ENCODE data around the gene TNRC18. TPM values are rescaled to one million over a fixed set of nuclear protein-coding genes. Genes with fewer than 3 reads are reported as not detected.
A peak's percentile ranks its signal among the peaks of the same experiment; 100 is the strongest.
"Not testable (repeated sequence)": the region's sequence is repeated elsewhere in the genome, so short reads cannot be mapped to it uniquely, and the experiment has no call there.

Gene TNRC18
- total RNA-seq, 6 donors from 2014 or later: 101 to 617 (median 128) TPM

GRCh38 chr7:5370454-5371353, 52.9 kb downstream of the TNRC18 start:
- TF ChIP-seq EP300 (IDR thresholded peaks at IDR 0.05): no peak
- Histone ChIP-seq H3K36me3 (peaks cover 28 to 73% (median 51%) of the 10 kb centered on the region in 4 donors), H3K9me3 (no peaks in the 10 kb centered on the region), H3K27ac (peak overlapping the region in 3 of 4 donors; percentile 46 to 78 (median 73)), H3K4me1 (peaks cover 0 to 33% (median 22%) of the 10 kb centered on the region in 4 donors), H3K27me3 (no peaks in the 10 kb centered on the region), H3K4me3 (peak overlapping the region in 1 of 4 donors; percentile 12)
- ATAC-seq (ENCODE audit: low FRiP score in 2 of 2): peak; percentile 38 to 79
- DNase-seq: peak; percentile 77 to 83
- WGBS, 2 donors: 91 to 93% methylated on average over 19 to 55 of the region's 55 CpGs

GRCh38 chr7:5367661-5368060, 56.0 kb downstream of the TNRC18 start:
- WGBS, 2 donors: 81 to 87% methylated on average over 9 of the region's 9 CpGs
- no peak for DNase-seq
- ATAC-seq (ENCODE audit: low FRiP score in 2 of 2): no peak

DNA sequence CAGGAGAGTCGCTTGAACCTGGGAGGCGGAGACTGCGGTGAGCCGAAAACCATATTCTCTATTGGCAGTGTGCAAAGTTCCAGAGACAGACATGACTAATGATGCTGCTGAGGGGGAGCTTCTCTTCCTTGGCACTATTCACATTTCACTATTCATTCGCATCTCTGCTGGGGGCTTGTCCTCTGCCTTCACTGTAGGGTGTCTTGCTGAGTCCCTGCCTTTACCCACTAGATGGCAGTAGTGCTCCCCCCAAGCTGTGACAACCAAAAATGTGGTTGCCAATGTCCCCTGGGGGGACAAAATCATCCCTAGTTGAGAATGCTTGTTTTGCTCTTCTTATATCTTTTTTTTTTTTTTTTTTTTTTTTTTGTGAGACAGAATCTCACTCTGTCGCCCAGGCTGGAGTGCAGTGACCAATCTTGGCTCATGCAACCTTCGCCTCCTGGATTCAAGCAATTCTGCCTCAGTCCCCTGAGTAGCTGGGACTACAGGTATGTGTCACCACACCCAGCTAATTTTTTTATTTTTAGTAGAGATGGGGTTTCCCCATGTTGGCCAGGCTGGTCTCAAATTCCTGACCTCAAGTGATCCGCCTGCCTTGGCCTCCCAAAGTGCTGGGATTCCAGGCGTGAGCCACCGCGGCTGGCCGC, 57.5 kb downstream of the TNRC18 start:
- H3K27ac ChIP-seq: peak overlapping the region in 1 of 4 donors; percentile 18
- H3K36me3 ChIP-seq: peaks cover 21 to 54% (median 35%) of the 10 kb centered on the region in 4 donors
- H3K27me3 ChIP-seq, H3K4me3 ChIP-seq, H3K9me3 ChIP-seq: not testable (repeated sequence)
- ATAC-seq (ENCODE audit: low FRiP score in 2 of 2) (peak; percentile 71 to 83), DNase-seq (peak in 1 of 2 donors; percentile 54)
- 75 to 83% methylated on average over 12 of the region's 12 CpGs for WGBS, 2 donors
- H3K4me1 ChIP-seq: peaks cover 0 to 44% (median 23%) of the 10 kb centered on the region in 4 donors
- TF ChIP-seq, protein P1, sequence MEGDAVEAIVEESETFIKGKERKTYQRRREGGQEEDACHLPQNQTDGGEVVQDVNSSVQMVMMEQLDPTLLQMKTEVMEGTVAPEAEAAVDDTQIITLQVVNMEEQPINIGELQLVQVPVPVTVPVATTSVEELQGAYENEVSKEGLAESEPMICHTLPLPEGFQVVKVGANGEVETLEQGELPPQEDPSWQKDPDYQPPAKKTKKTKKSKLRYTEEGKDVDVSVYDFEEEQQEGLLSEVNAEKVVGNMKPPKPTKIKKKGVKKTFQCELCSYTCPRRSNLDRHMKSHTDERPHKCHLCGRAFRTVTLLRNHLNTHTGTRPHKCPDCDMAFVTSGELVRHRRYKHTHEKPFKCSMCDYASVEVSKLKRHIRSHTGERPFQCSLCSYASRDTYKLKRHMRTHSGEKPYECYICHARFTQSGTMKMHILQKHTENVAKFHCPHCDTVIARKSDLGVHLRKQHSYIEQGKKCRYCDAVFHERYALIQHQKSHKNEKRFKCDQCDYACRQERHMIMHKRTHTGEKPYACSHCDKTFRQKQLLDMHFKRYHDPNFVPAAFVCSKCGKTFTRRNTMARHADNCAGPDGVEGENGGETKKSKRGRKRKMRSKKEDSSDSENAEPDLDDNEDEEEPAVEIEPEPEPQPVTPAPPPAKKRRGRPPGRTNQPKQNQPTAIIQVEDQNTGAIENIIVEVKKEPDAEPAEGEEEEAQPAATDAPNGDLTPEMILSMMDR (IDR thresholded peaks at IDR 0.05): peak; percentile 70 to 83 (median 78)

More at GRCh38 chr7:5367661-5368060, 56.0 kb downstream of the TNRC18 start:
- Histone ChIP-seq H3K27me3 (no peaks in the 10 kb centered on the region), H3K9me3 (no peaks in the 10 kb centered on the region), H3K4me3 (no peak overlapping the region), H3K27ac (peak overlapping the region in 1 of 4 donors; percentile 36), H3K4me1 (peaks cover 0 to 44% (median 23%) of the 10 kb centered on the region in 4 donors), H3K36me3 (peaks cover 9 to 54% (median 31%) of the 10 kb centered on the region in 4 donors)
- TF ChIP-seq EP300 (IDR thresholded peaks at IDR 0.05) (no peak), POLR2A (IDR thresholded peaks at IDR 0.05) (no peak), POLR2AphosphoS5 (IDR thresholded peaks at IDR 0.05) (no peak)
- TF ChIP-seq, protein P1 (IDR thresholded peaks at IDR 0.05): no peak

DNA sequence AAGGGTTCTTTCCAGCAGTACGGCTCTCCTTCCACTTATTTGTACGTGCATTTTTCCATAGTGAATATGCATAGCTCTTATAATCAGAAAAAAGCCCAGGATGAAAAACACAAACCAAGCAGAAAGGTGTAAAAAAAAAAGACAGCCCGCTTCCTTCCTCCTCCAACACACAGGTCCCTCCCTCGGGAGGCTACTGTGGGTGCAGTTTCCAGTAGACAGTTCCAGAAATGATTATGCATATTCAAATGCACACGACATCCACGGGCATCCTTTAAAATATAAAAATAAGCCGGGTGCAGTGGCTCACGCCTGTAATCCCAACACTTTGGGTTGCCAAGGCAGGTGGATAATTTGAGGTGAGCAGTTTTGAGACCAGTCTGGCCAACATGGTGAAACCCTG, 59.9 kb downstream of the TNRC18 start:
- no peaks in the 10 kb centered on the region for H3K9me3 ChIP-seq
- ATAC-seq (ENCODE audit: low FRiP score in 2 of 2): no peak
- WGBS, 2 donors: 62 to 68% methylated on average over 8 of the region's 8 CpGs

More for the DNA sequence above, 59.9 kb downstream of the TNRC18 start:
- Histone ChIP-seq H3K36me3 (peaks cover 29 to 56% (median 42%) of the 10 kb centered on the region in 4 donors), H3K4me3 (no peak overlapping the region), H3K27me3 (no peaks in the 10 kb centered on the region), H3K4me1 (peaks cover 0 to 53% (median 19%) of the 10 kb centered on the region in 4 donors), H3K27ac (no peak overlapping the region)
- DNase-seq: no peak
- TF ChIP-seq POLR2A (IDR thresholded peaks at IDR 0.05) (no peak), EP300 (IDR thresholded peaks at IDR 0.05) (no peak), POLR2AphosphoS5 (IDR thresholded peaks at IDR 0.05) (no peak)
- TF ChIP-seq, protein P1 (IDR thresholded peaks at IDR 0.05): no peak
